PC-3 (cell line): Measurements from ENCODE around the gene STAT1. TPM values are rescaled to one million over a fixed set of nuclear protein-coding genes. Genes with fewer than 3 reads are reported as not detected.
"Not testable (repeated sequence)": the region's sequence is repeated elsewhere in the genome, so short reads cannot be mapped to it uniquely, and the experiment has no call there.

Source experiments
- ATAC-seq: fragments of 200-7000 bp; cut with Tn5 transposase; 2 replicates; pipeline ENCODE4 v1.9.1; 2020; ENCODE audit warnings: mild to moderate bottlenecking, moderate library complexity
- BruUV-seq: library from RNA; stranded (reverse); fragments of 400-500 nt; replicated peaks from 2 replicates; lab custom pipeline; 2021; lab: Mats Ljungman, UMichigan
- CTCF ChIA-PET: fragments of 300-600 bp; sonication (Branson Sonifier 250); formaldehyde crosslinking; loops from one replicate; lab custom pipeline; 2022; ENCODE audit warnings: antibody characterized with exemption; lab: Charles Lee
- POLR2A ChIA-PET: fragments of 300-600 bp; sonication (Branson Sonifier 250); formaldehyde crosslinking; loops from one replicate; lab custom pipeline; 2022; ENCODE audit warnings: antibody characterized with exemption; ENCODE audit not compliant: unreplicated experiment; lab: Charles Lee
- DNase-seq: peaks from one replicate; pipeline ENCODE4 v3.0.0-alpha.2; 2015
- H2AFZ ChIP-seq: fragments of 300-600 bp; sonication (generic); 2 replicates; pipeline ENCODE4 v1.6.0; 2016; ENCODE audit warnings: antibody characterized with exemption, low read length
- H3F3A ChIP-seq: fragments of 300-600 bp; sonication (generic); one replicate; pipeline ENCODE4 v1.6.0; 2017; ENCODE audit warnings: antibody characterized with exemption, low read length, control low read depth, mild to moderate bottlenecking; ENCODE audit not compliant: unreplicated experiment
- H3K27ac ChIP-seq: fragments of 300-600 bp; sonication (generic); 2 replicates; pipeline ENCODE4 v1.5.1; 2016; ENCODE audit warnings: mild to moderate bottlenecking, low read length
- H3K27me3 ChIP-seq: fragments of 300-600 bp; sonication (generic); 2 replicates; pipeline ENCODE4 v1.6.1; 2016; ENCODE audit warnings: low read length, mixed read lengths
- H3K36me3 ChIP-seq: fragments of 300-600 bp; sonication (generic); 2 replicates; pipeline ENCODE4 v1.6.1; 2016; ENCODE audit warnings: low read depth, mixed run types, low read length, mixed read lengths
- H3K4me1 ChIP-seq: fragments of 300-600 bp; sonication (generic); 2 replicates; pipeline ENCODE4 v1.5.1; 2016; ENCODE audit warnings: low read length; ENCODE audit not compliant: insufficient read depth
- H3K4me2 ChIP-seq: fragments of 300-600 bp; sonication (generic); 2 replicates; pipeline ENCODE4 v1.6.0; 2016; ENCODE audit warnings: low read length
- H3K4me3 ChIP-seq: fragments of 300-600 bp; sonication (generic); 2 replicates; pipeline ENCODE4 v1.5.1; 2016; ENCODE audit warnings: mild to moderate bottlenecking, low read length, mixed read lengths
- H3K79me2 ChIP-seq: fragments of 300-600 bp; sonication (generic); 2 replicates; pipeline ENCODE4 v1.6.1; 2017; ENCODE audit warnings: low read length, mixed read lengths
- H3K9ac ChIP-seq: fragments of 300-600 bp; sonication (generic); 2 replicates; pipeline ENCODE4 v1.6.0; 2016; ENCODE audit warnings: mild to moderate bottlenecking, low read length
- H3K9me2 ChIP-seq: fragments of 300-600 bp; sonication (generic); replicated peaks from 2 replicates; pipeline ENCODE4 v1.6.1; 2016; ENCODE audit warnings: mixed run types, low read length, mixed read lengths
- H3K9me3 ChIP-seq: fragments of 300-600 bp; sonication (generic); 2 replicates; pipeline ENCODE4 v1.6.1; 2016; ENCODE audit warnings: low read length, mixed read lengths
- H4K20me1 ChIP-seq: fragments of 300-600 bp; sonication (generic); 2 replicates; pipeline ENCODE4 v1.6.1; 2016; ENCODE audit warnings: low read length, mixed read lengths
- CTCF ChIP-seq: fragments of 300-600 bp; sonication (generic); conservative IDR thresholded peaks from 2 replicates; pipeline ENCODE4 v1.5.1; 2017; ENCODE audit warnings: antibody characterized with exemption, low read depth, mild to moderate bottlenecking, low read length
- EZH2 ChIP-seq: fragments of 300-600 bp; sonication (generic); IDR thresholded peaks from one replicate; pipeline ENCODE4 v1.6.1; 2017; ENCODE audit warnings: antibody characterized with exemption, mild to moderate bottlenecking, low read length; ENCODE audit not compliant: unreplicated experiment
- EZH2phosphoT487 ChIP-seq: fragments of 300-600 bp; sonication (generic); IDR thresholded peaks from 2 replicates; pipeline ENCODE4 v1.6.1; 2018; ENCODE audit warnings: mild to moderate bottlenecking, antibody characterized with exemption, low read length, borderline replicate concordance
- intact Hi-C: fragments of 100-400 bp; cut with micrococcal nuclease; formaldehyde crosslinking; loops from 2 replicates; pipeline ENCODE4 v1.9.0; 2023
- total RNA-seq: library from RNA; depleted of rRNA; stranded (reverse); fragments of >200 nt; gene quantifications from 2 replicates; pipeline ENCODE4 v1.2.3, GENCODE V29; 2014

The STAT1 gene
- total RNA-seq, 1 experiment from 2014 or later = 47.9 TPM

GRCh38 chr2:190997526-190998113 is 16.4 kb downstream of the STAT1 start:
- no peak overlapping the region for H3K4me3 ChIP-seq
- ATAC-seq = no peak
- ChIA-PET POLR2A (no interaction called here), CTCF (no interaction called here)
- no peak for DNase-seq
- H3F3A ChIP-seq = no peaks in the 10 kb centered on the region
- no peak overlapping the region for H3K9ac ChIP-seq
- no peak overlapping the region for H3K4me2 ChIP-seq
- H3K9me3 ChIP-seq = no peaks in the 10 kb centered on the region
- H4K20me1 ChIP-seq = no peaks in the 10 kb centered on the region
- H2AFZ ChIP-seq = no peak overlapping the region
- no peaks in the 10 kb centered on the region for H3K9me2 ChIP-seq
- H3K27ac ChIP-seq = no peak overlapping the region
- H3K36me3 ChIP-seq = peaks cover 81% of the 10 kb centered on the region
- H3K4me1 ChIP-seq = no peaks in the 10 kb centered on the region
- no TSS peak for BruUV-seq
- H3K79me2 ChIP-seq = no peaks in the 10 kb centered on the region
- H3K27me3 ChIP-seq = no peaks in the 10 kb centered on the region
- TF ChIP-seq EZH2 (no peak), EZH2phosphoT487 (no peak), CTCF (no peak)
- intact Hi-C loops = no loop called here

DNA sequence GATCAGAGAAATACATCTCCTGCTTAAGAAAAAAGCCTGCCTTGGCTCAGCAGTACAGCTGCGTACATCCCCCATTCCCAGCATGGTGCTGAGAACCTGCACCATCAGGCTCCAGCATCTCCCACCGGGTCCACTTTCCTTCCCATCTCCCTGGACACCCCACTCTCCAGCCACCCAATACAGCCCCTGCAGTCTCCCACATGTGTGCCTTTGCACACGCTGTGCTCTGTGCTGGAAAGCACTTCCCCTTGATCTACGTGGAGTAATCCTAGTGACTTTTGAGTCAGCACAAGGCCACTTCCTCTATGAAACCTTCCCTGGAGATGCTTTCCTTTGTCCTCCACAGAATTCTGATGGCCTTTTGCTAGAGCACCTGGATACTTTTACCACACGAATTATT is 17.0 kb downstream of the STAT1 start:
- ATAC-seq (no peak; the same call in 1 of the 2 replicates), DNase-seq (no peak)
- TF ChIP-seq EZH2 = no peak
- no peak for TF ChIP-seq EZH2phosphoT487
- TF ChIP-seq CTCF = no peak
- H3K4me2 ChIP-seq = no peak overlapping the region
- no peak overlapping the region for H3K4me3 ChIP-seq
- no peaks in the 10 kb centered on the region for H3K9me3 ChIP-seq
- H3K27ac ChIP-seq = no peak overlapping the region
- POLR2A ChIA-PET = no interaction called here
- H3K9ac ChIP-seq = no peak overlapping the region
- H3K36me3 ChIP-seq = peaks cover 75% of the 10 kb centered on the region
- BruUV-seq = no TSS peak
- H4K20me1 ChIP-seq = no peaks in the 10 kb centered on the region
- no peaks in the 10 kb centered on the region for H3K4me1 ChIP-seq
- no peak overlapping the region for H2AFZ ChIP-seq
- H3K27me3 ChIP-seq = no peaks in the 10 kb centered on the region
- H3K9me2 ChIP-seq = no peaks in the 10 kb centered on the region
- CTCF ChIA-PET = no interaction called here
- intact Hi-C loops = no loop called here
- no peaks in the 10 kb centered on the region for H3F3A ChIP-seq
- no peaks in the 10 kb centered on the region for H3K79me2 ChIP-seq

GRCh38 chr2:190996338-190996946 is 17.5 kb downstream of the STAT1 start:
- Histone ChIP-seq H4K20me1 (no peaks in the 10 kb centered on the region), H3K4me2 (no peak overlapping the region), H3K79me2 (no peaks in the 10 kb centered on the region), H3K27ac (no peak overlapping the region), H3K27me3 (no peaks in the 10 kb centered on the region), H3K9me3 (no peaks in the 10 kb centered on the region), H3K9ac (no peak overlapping the region), H3K4me1 (no peaks in the 10 kb centered on the region), H3F3A (no peaks in the 10 kb centered on the region), H3K36me3 (peaks cover 71% of the 10 kb centered on the region), H3K9me2 (no peaks in the 10 kb centered on the region), H3K4me3 (no peak overlapping the region), H2AFZ (no peak overlapping the region)
- DNase-seq (peak; percentile 50), ATAC-seq (peak; percentile 89)
- CTCF ChIA-PET = no interaction called here
- BruUV-seq = no TSS peak
- TF ChIP-seq CTCF = peak; percentile 86
- no peak for TF ChIP-seq EZH2
- no peak for TF ChIP-seq EZH2phosphoT487
- intact Hi-C loops = no loop called here
- POLR2A ChIA-PET = interaction anchor here (0.7 kb wide), 1 partner anchor 58 kb away, joined by 3 read pairs; no protein-coding TSS in a partner anchor

GRCh38 chr2:190995315-190995714 is 18.7 kb downstream of the STAT1 start:
- CTCF ChIA-PET, H3K27me3 ChIP-seq, POLR2A ChIA-PET, ATAC-seq, H3F3A ChIP-seq, H2AFZ ChIP-seq, H3K4me1 ChIP-seq, H3K4me3 ChIP-seq, H3K27ac ChIP-seq, BruUV-seq, H3K4me2 ChIP-seq, H4K20me1 ChIP-seq, intact Hi-C loops, H3K9me2 ChIP-seq, H3K9me3 ChIP-seq, H3K79me2 ChIP-seq, DNase-seq, H3K9ac ChIP-seq: not testable (repeated sequence)
- H3K36me3 ChIP-seq = peaks cover 74% of the 10 kb centered on the region
